Endothelial cell of umbilical vein (primary cell): ENCODE measurements around the gene INPP4B. TPM values are rescaled to one million over a fixed set of nuclear protein-coding genes. Genes with fewer than 3 reads are reported as not detected.

Experiments used
- BruUV-seq: library from RNA; stranded (reverse); fragments of 400-500 nt; replicated peaks from 2 replicates; lab custom pipeline; 2021; lab: Mats Ljungman, UMichigan
- CTCF ChIA-PET: fragments of 300-600, 350-600 bp; sonication (Branson Sonifier 250); formaldehyde crosslinking; loops from one replicate; lab custom pipeline; 2021; ENCODE audit warnings: antibody characterized with exemption, inconsistent platforms; lab: Charles Lee
- POLR2A ChIA-PET: fragments of 300-600, 350-600 bp; sonication (Branson Sonifier 250); formaldehyde crosslinking; loops from one replicate; lab custom pipeline; 2021; ENCODE audit warnings: antibody characterized with exemption, inconsistent platforms; lab: Charles Lee
- DNase-seq: peaks from one replicate; pipeline ENCODE4 v3.0.0-alpha.2; 2011; ENCODE audit warnings: low read depth, low spot score
- FAIRE-seq: peaks from 2 replicates; lab custom pipeline; 2011; peaks lifted over from hg19 to GRCh38; lab: Jason Lieb, UNC
- H2AFZ ChIP-seq: 2 replicates; pipeline ENCODE4 v1.6.0; 2012; ENCODE audit warnings: low read depth, low read length, control low read depth, inconsistent platforms
- H3K27ac ChIP-seq: 2 replicates; pipeline ENCODE4 v1.5.1; 2011; ENCODE audit warnings: low read depth, mild to moderate bottlenecking, control low read depth, low read length, moderate library complexity; ENCODE audit not compliant: insufficient read depth
- H3K27me3 ChIP-seq, 2 experiments: 2 replicates each; pipeline versions ENCODE4 v1.6.0 to v1.6.1; 2011; ENCODE audit warnings: low read length in 2 of 2, mixed read lengths in 1 of 2; ENCODE audit not compliant: control insufficient read depth in 2 of 2, insufficient read depth in 2 of 2
- H3K36me3 ChIP-seq, 2 experiments: 2 replicates in 1 of 2; 3 replicates in 1 of 2; pipeline ENCODE4 v1.5.1; 2011; ENCODE audit warnings: low read length in 2 of 2, mild to moderate bottlenecking in 1 of 2, moderate library complexity in 1 of 2; ENCODE audit not compliant: control insufficient read depth in 2 of 2, insufficient read depth in 2 of 2; ENCODE audit errors: extremely low read depth in 1 of 2
- H3K4me1 ChIP-seq: 3 replicates; pipeline ENCODE4 v1.5.1; 2011; ENCODE audit warnings: mild to moderate bottlenecking, low read length; ENCODE audit not compliant: control insufficient read depth, insufficient read depth; ENCODE audit errors: extremely low read depth
- H3K4me2 ChIP-seq: 2 replicates; pipeline ENCODE4 v1.6.1; 2011; ENCODE audit warnings: low read length, control low read depth, mixed read lengths; ENCODE audit not compliant: insufficient read depth
- H3K4me3 ChIP-seq, 3 experiments: fragments of 200-600 bp in 1 of 3; sonication (generic), shearing (Covaris generic) in 1 of 3; replicated peaks in 1 of 3; 2 replicates each; pipeline ENCODE4 v1.5.1; 2011 to 2016; ENCODE audit warnings: control low read depth in 3 of 3, low read length in 3 of 3, mild to moderate bottlenecking in 2 of 3, inconsistent platforms in 1 of 3, low read depth in 1 of 3, moderate library complexity in 1 of 3; ENCODE audit not compliant: insufficient read depth in 1 of 3
- H3K79me2 ChIP-seq: 2 replicates; pipeline ENCODE4 v1.6.0; 2012; ENCODE audit warnings: low read length, inconsistent platforms; ENCODE audit not compliant: control insufficient read depth, insufficient read depth
- H3K9ac ChIP-seq: replicated peaks from 2 replicates; pipeline ENCODE3; 2011; ENCODE audit warnings: low read length, control low read depth; ENCODE audit not compliant: insufficient read depth; ENCODE audit errors: extremely low read depth
- H3K9me1 ChIP-seq: replicated peaks from 3 replicates; pipeline ENCODE4 v1.6.0; 2011; ENCODE audit warnings: mild to moderate bottlenecking, low read length; ENCODE audit not compliant: control insufficient read depth, insufficient read depth; ENCODE audit errors: extremely low read depth
- H3K9me3 ChIP-seq: replicated peaks from 2 replicates; pipeline ENCODE4 v1.5.1; 2012; ENCODE audit warnings: low read length, inconsistent platforms; ENCODE audit not compliant: control insufficient read depth, insufficient read depth
- H4K20me1 ChIP-seq: replicated peaks from 2 replicates; pipeline ENCODE3; 2011; ENCODE audit warnings: mild to moderate bottlenecking, low read length; ENCODE audit not compliant: control insufficient read depth, insufficient read depth; ENCODE audit errors: extremely low read depth
- CTCF ChIP-seq, 2 donors: IDR thresholded peaks; 1 replicate in 1 of 2; 2 replicates in 1 of 2; pipeline ENCODE4 v1.5.1; 2011; ENCODE audit warnings: low read length in 2 of 2, mild to moderate bottlenecking in 2 of 2, moderate library complexity in 2 of 2, control low read depth in 1 of 2, inconsistent platforms in 1 of 2, low read depth in 1 of 2; ENCODE audit not compliant: insufficient read depth in 1 of 2; ENCODE audit errors: extremely low read depth in 1 of 2
- EZH2 ChIP-seq: IDR thresholded peaks from 2 replicates; pipeline ENCODE4 v1.6.1; 2012; ENCODE audit warnings: borderline replicate concordance, low read depth, mild to moderate bottlenecking, moderate library complexity, low read length, inconsistent platforms; ENCODE audit not compliant: severe bottlenecking
- FOS ChIP-seq: IDR thresholded peaks from 2 replicates; pipeline ENCODE4 v1.6.1; 2011; ENCODE audit warnings: mild to moderate bottlenecking, low read length, moderate library complexity, borderline replicate concordance; ENCODE audit not compliant: insufficient read depth
- GATA2 ChIP-seq: IDR thresholded peaks from 2 replicates; pipeline ENCODE4 v1.7.0; 2011; ENCODE audit warnings: low read depth, mild to moderate bottlenecking, moderate library complexity, mixed read lengths, low read length; ENCODE audit not compliant: insufficient read length, insufficient read depth
- JUN ChIP-seq: IDR thresholded peaks from 2 replicates; pipeline ENCODE4 v1.6.1; 2011; ENCODE audit warnings: borderline replicate concordance, low read depth; ENCODE audit not compliant: insufficient read length, insufficient read depth
- MAX ChIP-seq: IDR thresholded peaks from 2 replicates; pipeline ENCODE4 v1.6.1; 2011; ENCODE audit not compliant: insufficient read depth, insufficient read length
- MYC ChIP-seq: IDR thresholded peaks from one replicate; pipeline ENCODE4 v1.6.1; 2011; ENCODE audit warnings: mild to moderate bottlenecking, low read depth, low read length
- POLR2A ChIP-seq: IDR thresholded peaks from 2 replicates; pipeline ENCODE4 v1.6.1; 2012; ENCODE audit warnings: low read depth, mild to moderate bottlenecking, control low read depth, low read length
- POLR2AphosphoS5 ChIP-seq: IDR thresholded peaks from 2 replicates; pipeline ENCODE4 v1.6.1; 2012; ENCODE audit warnings: low read depth, mild to moderate bottlenecking, control low read depth, low read length, moderate library complexity; ENCODE audit not compliant: insufficient read depth
- dilution Hi-C: fragments of 300-500 bp; cut with MboI; formaldehyde crosslinking; loops from one replicate; pipeline ENCODE4 v1.15.0; 2019; ENCODE audit warnings: low sequenced_read_pairs; ENCODE audit not compliant: extremely low pct_ligation_motif_present
- intact Hi-C: fragments of 100-400 bp; cut with micrococcal nuclease; formaldehyde crosslinking; loops from one replicate; pipeline ENCODE4 v1.10.0; 2022
- polyA plus RNA-seq, 4 experiments: library from polyadenylated mRNA; depleted of rRNA in 3 of 4; stranded (reverse) in 3 of 4; unstranded in 1 of 4; fragments of >200 nt; gene quantifications; 2 replicates each; pipeline versions ENCODE4 v1.2.1 to v1.2.3, GENCODE V29; 2011 to 2012; ENCODE audit warnings: missing spikeins in 1 of 4
- total RNA-seq: library from RNA; stranded (reverse); gene quantifications from 2 replicates; pipeline ENCODE4 v1.2.3, GENCODE V29; 2021

INPP4B gene
- total and polyA plus RNA-seq, 2 donors (not counting 3 experiments of a cell fraction or from before 2014, with no cell fraction given) = 0.41 to 3.1 TPM

- ChIA-PET CTCF (interaction anchor here (0.8 to 2.3 kb wide), 4 partner anchors 8 to 364 kb away, joined by 3 to 8 read pairs (median 4); no protein-coding TSS in a partner anchor), POLR2A (no interaction called here)
- FAIRE-seq (no peak), DNase-seq (no peak)
- no peak overlapping the region for H3K27ac ChIP-seq
- H4K20me1 ChIP-seq = no peaks in the 10 kb centered on the region
- H3K79me2 ChIP-seq = no peaks in the 10 kb centered on the region
- no peaks in the 10 kb centered on the region for H3K9me3 ChIP-seq
- no peak overlapping the region for H2AFZ ChIP-seq
- no peaks in the 10 kb centered on the region for H3K9me1 ChIP-seq
- intact Hi-C loops (no loop called here), dilution Hi-C loops (no loop called here)
- peaks cover 8% of the 10 kb centered on the region for H3K4me1 ChIP-seq
- H3K27me3 ChIP-seq = no peaks in the 10 kb centered on the region
- H3K36me3 ChIP-seq = no peaks in the 10 kb centered on the region
- no peak overlapping the region for H3K4me2 ChIP-seq
- no peak for TF ChIP-seq JUN
- no peak for TF ChIP-seq EZH2
- TF ChIP-seq MAX = no peak
- no peak for TF ChIP-seq GATA2
- no peak for TF ChIP-seq MYC
- H3K4me3 ChIP-seq = no peak overlapping the region
- no TSS peak for BruUV-seq
- no peak overlapping the region for H3K9ac ChIP-seq
These were observed 489.3 kb downstream of the INPP4B start for GRCh38 chr4:142356801-142357200.

GRCh38 chr4:142356118-142356759 lies 489.9 kb downstream of the INPP4B start:
- Histone ChIP-seq H2AFZ (no peak overlapping the region), H4K20me1 (no peaks in the 10 kb centered on the region), H3K9ac (no peak overlapping the region), H3K27ac (no peak overlapping the region), H3K4me1 (peaks cover 14% of the 10 kb centered on the region), H3K4me3 (no peak overlapping the region), H3K36me3 (no peaks in the 10 kb centered on the region), H3K27me3 (no peaks in the 10 kb centered on the region), H3K9me3 (no peaks in the 10 kb centered on the region), H3K9me1 (no peaks in the 10 kb centered on the region), H3K4me2 (no peak overlapping the region), H3K79me2 (no peaks in the 10 kb centered on the region)
- FAIRE-seq (no peak), DNase-seq (no peak)
- ChIA-PET POLR2A (no interaction called here), CTCF (interaction anchor here (0.8 to 2.3 kb wide), 5 partner anchors 9 to 364 kb away, joined by 3 to 8 read pairs (median 4); no protein-coding TSS in a partner anchor)
- TF ChIP-seq CTCF (IDR thresholded peaks at IDR 0.05; ENCODE audit: extremely low read depth in 1 of 2, insufficient read depth in 1 of 2, low read depth in 1 of 2, low read length in 2 of 2) (no peak), MAX (no peak), POLR2A (no peak), MYC (no peak), FOS (no peak), JUN (no peak), EZH2 (no peak), POLR2AphosphoS5 (no peak), GATA2 (no peak)
- intact Hi-C loops = no loop called here
- dilution Hi-C loops = no loop called here
- BruUV-seq = no TSS peak
